Mesenchymal stem cell (in vitro differentiated cells and primary cell): Measurements from ENCODE around the gene ANKH.
A peak's percentile ranks its signal among the peaks of the same experiment; 100 is the strongest.

Source experiments
- DNase-seq: peaks from one replicate; pipeline ENCODE4 v3.0.0-alpha.2; 2013
- H2AFZ ChIP-seq: one replicate; pipeline ENCODE4 v1.6.1; 2013; ENCODE audit warnings: low read depth, mild to moderate bottlenecking, control low read depth, inconsistent platforms, low read length, moderate library complexity
- H2AK5ac ChIP-seq: 2 replicates; pipeline ENCODE4 v1.6.1; 2013; ENCODE audit warnings: low read length, moderate library complexity, mild to moderate bottlenecking, inconsistent platforms; ENCODE audit not compliant: severe bottlenecking
- H2BK120ac ChIP-seq: one replicate; pipeline ENCODE4 v1.6.1; 2013; ENCODE audit warnings: low read depth, mild to moderate bottlenecking, inconsistent platforms, low read length, moderate library complexity
- H2BK12ac ChIP-seq, 2 experiments: one replicate each; pipeline ENCODE4 v1.6.1; 2013; ENCODE audit warnings: inconsistent platforms in 2 of 2, low read length in 2 of 2, mild to moderate bottlenecking in 2 of 2, moderate library complexity in 2 of 2, control low read depth in 1 of 2
- H2BK15ac ChIP-seq: one replicate; pipeline ENCODE4 v1.6.1; 2013; ENCODE audit warnings: mild to moderate bottlenecking, low read depth, inconsistent platforms; ENCODE audit not compliant: poor library complexity, severe bottlenecking
- H2BK5ac ChIP-seq: 2 replicates; pipeline ENCODE4 v1.6.1; 2013; ENCODE audit warnings: low read depth, mild to moderate bottlenecking, low read length, control low read depth, inconsistent platforms; ENCODE audit not compliant: poor library complexity, severe bottlenecking
- H3K14ac ChIP-seq, 2 experiments: one replicate each; pipeline ENCODE4 v1.6.1; 2013; ENCODE audit warnings: inconsistent platforms in 2 of 2, low read length in 2 of 2, control low read depth in 1 of 2, mild to moderate bottlenecking in 1 of 2, moderate library complexity in 1 of 2
- H3K18ac ChIP-seq, 2 experiments: one replicate each; pipeline ENCODE4 v1.6.1; 2013; ENCODE audit warnings: inconsistent platforms in 2 of 2, low read length in 2 of 2, control low read depth in 1 of 2, low read depth in 1 of 2, mild to moderate bottlenecking in 1 of 2
- H3K23ac ChIP-seq, 2 experiments: one replicate each; pipeline ENCODE4 v1.6.1; 2013; ENCODE audit warnings: inconsistent platforms in 2 of 2, low read length in 2 of 2, mild to moderate bottlenecking in 2 of 2, moderate library complexity in 2 of 2, control low read depth in 1 of 2
- H3K27ac ChIP-seq: 2 replicates; pipeline ENCODE4 v1.5.1; 2013; ENCODE audit warnings: mild to moderate bottlenecking, moderate library complexity, low read length, control low read depth, inconsistent platforms; ENCODE audit not compliant: poor library complexity, severe bottlenecking
- H3K27me3 ChIP-seq, 2 experiments: 2 replicates each; pipeline versions ENCODE4 v1.6.1 to v1.7.0; 2013; ENCODE audit warnings: low read length in 2 of 2, mild to moderate bottlenecking in 2 of 2, moderate library complexity in 2 of 2, control low read depth in 1 of 2, inconsistent platforms in 1 of 2; ENCODE audit not compliant: control insufficient read depth in 1 of 2, insufficient read depth in 1 of 2
- H3K36me3 ChIP-seq, 2 experiments: 2 replicates each; pipeline versions ENCODE4 v1.6.1 to v1.7.0; 2013; ENCODE audit warnings: low read length in 2 of 2, control low read depth in 1 of 2, inconsistent platforms in 1 of 2, low read depth in 1 of 2, mild to moderate bottlenecking in 1 of 2; ENCODE audit not compliant: insufficient read depth in 2 of 2, control insufficient read depth in 1 of 2
- H3K4ac ChIP-seq, 2 experiments: one replicate each; pipeline ENCODE4 v1.6.1; 2013; ENCODE audit warnings: inconsistent platforms in 2 of 2, low read length in 2 of 2, mild to moderate bottlenecking in 2 of 2, moderate library complexity in 2 of 2, control low read depth in 1 of 2, low read depth in 1 of 2
- H3K4me1 ChIP-seq: 2 replicates; pipeline ENCODE4 v1.6.1; 2013; ENCODE audit warnings: low read depth, low read length, control low read depth; ENCODE audit not compliant: control insufficient read depth, insufficient read depth
- H3K4me2 ChIP-seq: 2 replicates; pipeline ENCODE4 v1.6.1; 2013; ENCODE audit warnings: low read length, mild to moderate bottlenecking, inconsistent platforms; ENCODE audit not compliant: poor library complexity, severe bottlenecking
- H3K4me3 ChIP-seq, 2 experiments: 2 replicates each; pipeline versions ENCODE4 v1.5.1 to v1.7.0; 2013; ENCODE audit warnings: low read length in 2 of 2, mild to moderate bottlenecking in 2 of 2, control low read depth in 1 of 2, low read depth in 1 of 2; ENCODE audit not compliant: insufficient read depth in 1 of 2
- H3K79me1 ChIP-seq: replicated peaks from 2 replicates; pipeline ENCODE4 v1.6.1; 2013; ENCODE audit warnings: mild to moderate bottlenecking, control low read depth, low read length, inconsistent platforms; ENCODE audit not compliant: poor library complexity, severe bottlenecking
- H3K9ac ChIP-seq: 2 replicates; pipeline ENCODE4 v1.7.0; 2013; ENCODE audit warnings: mild to moderate bottlenecking, low read length, moderate library complexity
- H3K9me3 ChIP-seq: 2 replicates; pipeline ENCODE4 v1.7.0; 2013; ENCODE audit warnings: mild to moderate bottlenecking, low read length; ENCODE audit not compliant: control insufficient read depth
- H4K8ac ChIP-seq: one replicate; pipeline ENCODE4 v1.6.1; 2013; ENCODE audit warnings: inconsistent platforms, mild to moderate bottlenecking, low read length, moderate library complexity
- H4K91ac ChIP-seq: one replicate; pipeline ENCODE4 v1.6.1; 2013; ENCODE audit warnings: mild to moderate bottlenecking, low read length, inconsistent platforms
- WGBS: methylation state at CpG from one replicate; pipeline ENCODE4 v1.1.7; 2013; ENCODE audit warnings: mixed read lengths; 5-methylcytosine and 5-hydroxymethylcytosine counted together

The ANKH gene

DNA sequence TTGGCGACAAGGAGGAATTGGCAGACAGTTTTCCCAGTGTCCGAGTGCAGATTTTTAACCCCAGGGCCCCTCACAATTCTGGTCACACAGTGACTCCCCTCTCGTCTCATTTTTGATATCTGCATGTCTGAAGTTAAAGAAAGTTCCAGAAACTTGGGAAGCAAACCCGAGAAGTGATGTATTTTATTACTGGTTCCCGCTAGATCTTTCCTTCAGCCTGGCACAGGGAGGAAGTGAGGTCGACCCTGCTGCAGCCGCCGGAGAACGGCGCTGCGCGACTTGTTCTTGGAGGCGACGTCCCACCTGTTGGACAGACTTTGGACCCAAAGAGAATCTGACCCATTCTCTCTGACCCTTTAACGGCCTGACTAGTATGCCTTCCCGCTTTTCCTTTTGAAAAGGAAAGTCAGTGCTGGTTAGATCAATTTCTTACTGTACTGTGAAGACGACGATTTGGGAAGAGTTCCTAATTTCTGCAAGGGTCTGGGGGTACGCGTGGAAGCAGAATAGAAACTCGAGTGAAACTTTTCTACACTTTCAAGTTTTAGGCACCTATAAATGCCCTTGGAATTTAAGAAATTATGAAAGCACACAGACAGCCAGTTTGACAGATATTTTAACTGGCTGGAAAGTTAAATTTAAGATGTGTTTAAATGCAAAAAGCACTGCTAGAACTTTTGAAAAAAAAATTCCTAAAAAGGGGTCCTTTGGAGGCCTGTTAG lies 206.3 kb downstream of the ANKH start:
- Histone ChIP-seq H2AK5ac (no peak overlapping the region), H2BK12ac (no peak overlapping the region), H4K91ac (no peak overlapping the region), H3K27ac (peak overlapping the region; percentile 33), H3K36me3 (peaks cover 0 to 13% of the 10 kb centered on the region in 2 experiments), H2AFZ (no peak overlapping the region), H4K8ac (no peak overlapping the region), H3K18ac (peak overlapping the region; percentile 89 to 92), H3K4me2 (peak overlapping the region; percentile 91), H3K4me3 (peak overlapping the region; percentile 85 to 88), H2BK5ac (no peak overlapping the region), H3K27me3 (no peaks in the 10 kb centered on the region), H3K14ac (no peak overlapping the region), H2BK120ac (peak overlapping the region; percentile 85), H3K4ac (no peak overlapping the region), H3K4me1 (peaks cover 8% of the 10 kb centered on the region), H2BK15ac (peak overlapping the region; percentile 15), H3K79me1 (peaks cover 14% of the 10 kb centered on the region), H3K23ac (peak overlapping the region in 1 of 2 experiments; percentile 66), H3K9me3 (no peaks in the 10 kb centered on the region), H3K9ac (peak overlapping the region; percentile 94)
- peak; percentile 41 for DNase-seq
- WGBS: 8% methylated on average over 17 of the region's 21 CpGs

DNA sequence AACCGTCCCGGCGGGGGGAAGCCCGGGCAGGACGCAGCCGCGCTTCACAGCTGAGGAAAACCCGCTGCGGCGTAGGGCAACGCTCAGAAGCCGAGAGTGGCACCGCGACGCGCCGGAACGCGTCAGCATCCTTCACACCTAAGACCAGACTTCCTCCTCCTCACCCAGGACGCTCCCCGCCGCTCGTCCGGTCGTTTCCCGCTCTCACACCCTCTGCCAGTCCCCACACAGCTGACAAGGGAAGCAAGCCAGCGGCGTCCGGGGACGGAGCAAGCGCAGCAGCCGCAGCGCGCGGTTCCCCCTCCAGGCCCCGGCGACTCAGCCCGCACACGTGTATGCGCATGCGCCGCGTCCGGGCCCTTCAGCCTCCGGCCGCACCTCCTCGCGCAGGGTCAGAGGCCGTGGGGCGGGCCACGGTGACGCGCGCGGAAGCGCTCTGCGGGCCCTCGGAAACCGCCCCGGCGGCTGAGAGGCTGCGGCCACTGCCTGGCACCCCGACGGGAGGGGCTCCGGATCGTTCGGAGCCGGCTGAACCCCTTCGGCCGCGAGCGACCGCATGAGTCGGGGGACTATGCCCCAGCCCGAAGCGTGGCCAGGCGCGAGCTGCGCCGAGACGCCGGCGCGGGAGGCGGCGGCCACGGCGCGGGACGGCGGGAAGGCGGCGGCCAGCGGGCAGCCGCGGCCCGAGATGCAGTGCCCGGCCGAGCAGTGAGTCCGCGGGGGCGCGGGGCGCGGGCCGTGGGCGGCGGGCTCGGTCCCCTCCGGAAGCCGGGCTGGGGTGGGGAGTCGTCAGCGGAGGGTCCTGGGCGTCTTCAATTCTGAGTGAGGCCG lies 207.1 kb downstream of the ANKH start, which contains the start of gene OTULIN:
Gene OTULIN, plus strand, starts transcription at position 449 of the 831 bp plus-strand sequence. Its CDS starts 108 bp downstream, at position 557.
- under 1% methylated on average over 79 of the region's 115 CpGs for WGBS
- H3K36me3 ChIP-seq: peaks cover 0 to 13% of the 10 kb centered on the region in 2 experiments
- peaks cover 7% of the 10 kb centered on the region for H3K4me1 ChIP-seq
- H3K9me3 ChIP-seq: no peaks in the 10 kb centered on the region
- peak within 1 kb of the TSS; percentile 66 to 68 for H3K23ac ChIP-seq
- no peak within 1 kb of the TSS for H2AK5ac ChIP-seq
- H2BK120ac ChIP-seq: peak within 1 kb of the TSS; percentile 85
- peak within 1 kb of the TSS; percentile 89 to 95 for H3K18ac ChIP-seq
- peak within 1 kb of the TSS; percentile 91 for H3K4me2 ChIP-seq
- peak within 1 kb of the TSS; percentile 69 for H3K27ac ChIP-seq
- DNase-seq: peak; percentile 92
- peak within 1 kb of the TSS; percentile 67 for H2AFZ ChIP-seq
- H2BK15ac ChIP-seq: peak within 1 kb of the TSS; percentile 44
- peak within 1 kb of the TSS; percentile 33 to 60 for H3K4ac ChIP-seq
- H3K9ac ChIP-seq: peak within 1 kb of the TSS; percentile 94
- H4K8ac ChIP-seq: peak within 1 kb of the TSS; percentile 90
- peak within 1 kb of the TSS in 1 of 2 experiments; percentile 41 for H3K14ac ChIP-seq
- no peaks in the 10 kb centered on the region for H3K27me3 ChIP-seq
- H3K4me3 ChIP-seq: peak within 1 kb of the TSS; percentile 85 to 88
- no peak within 1 kb of the TSS for H2BK12ac ChIP-seq
- peak within 1 kb of the TSS; percentile 86 for H4K91ac ChIP-seq
- peaks cover 13% of the 10 kb centered on the region for H3K79me1 ChIP-seq
- peak within 1 kb of the TSS; percentile 25 for H2BK5ac ChIP-seq

GRCh38 chr5:14663734-14664269 lies 207.8 kb downstream of the ANKH start:
- H3K9me3 ChIP-seq: no peaks in the 10 kb centered on the region
- WGBS: 8% methylated on average over 24 of the region's 24 CpGs

More at GRCh38 chr5:14663734-14664269, 207.8 kb downstream of the ANKH start:
- Histone ChIP-seq H4K91ac (peak overlapping the region; percentile 67), H3K14ac (peak overlapping the region in 1 of 2 experiments; percentile 10), H2BK12ac (no peak overlapping the region), H2BK15ac (peak overlapping the region; percentile 44), H3K27ac (peak overlapping the region; percentile 69), H2BK120ac (no peak overlapping the region), H4K8ac (peak overlapping the region; percentile 59), H3K18ac (peak overlapping the region; percentile 67 to 95), H2AK5ac (no peak overlapping the region), H3K4ac (peak overlapping the region; percentile 2 to 60), H2BK5ac (peak overlapping the region; percentile 20), H3K36me3 (peaks cover 0 to 13% of the 10 kb centered on the region in 2 experiments), H3K23ac (peak overlapping the region in 1 of 2 experiments; percentile 29), H3K9ac (peak overlapping the region; percentile 94), H3K27me3 (no peaks in the 10 kb centered on the region), H3K4me2 (peak overlapping the region; percentile 58), H3K79me1 (peaks cover 13% of the 10 kb centered on the region), H2AFZ (peak overlapping the region; percentile 16), H3K4me3 (peak overlapping the region; percentile 85 to 88), H3K4me1 (peaks cover 5% of the 10 kb centered on the region)
- no peak for DNase-seq
